BLaER1 (cell line): ENCODE results near the gene PADI3.

Experiments
- H3K27ac ChIP-seq: shearing (Covaris generic); formaldehyde crosslinking; 2 replicates; pipeline ENCODE4 v1.8.1; 2022
- H3K27me3 ChIP-seq: shearing (Covaris generic); formaldehyde crosslinking; 2 replicates; pipeline ENCODE4 v1.8.1; 2022
- H3K36me3 ChIP-seq: shearing (Covaris generic); formaldehyde crosslinking; 2 replicates; pipeline ENCODE4 v1.8.1; 2022
- H3K4me1 ChIP-seq: shearing (Covaris generic); formaldehyde crosslinking; 2 replicates; pipeline ENCODE4 v1.8.1; 2022
- H3K4me2 ChIP-seq: shearing (Covaris generic); formaldehyde crosslinking; 2 replicates; pipeline ENCODE4 v1.8.1; 2022
- H3K4me3 ChIP-seq: shearing (Covaris generic); formaldehyde crosslinking; 2 replicates; pipeline ENCODE4 v1.8.1; 2022
- H3K9ac ChIP-seq: shearing (Covaris generic); formaldehyde crosslinking; 2 replicates; pipeline ENCODE4 v1.8.1; 2022
- H3K9me3 ChIP-seq: shearing (Covaris generic); formaldehyde crosslinking; 2 replicates; pipeline ENCODE4 v1.8.1; 2022
- H4K20me1 ChIP-seq: shearing (Covaris generic); formaldehyde crosslinking; 2 replicates; pipeline ENCODE4 v1.8.1; 2022
- Cebpa-rat ChIP-seq: shearing (Covaris generic); IDR thresholded peaks from 2 replicates; pipeline ENCODE4 v1.8.1; 2022

PADI3 gene

GRCh38 chr1:17228619-17229018 lies 20.3 kb upstream of the PADI3 start:
- Histone ChIP-seq H3K36me3 (no peaks in the 10 kb centered on the region), H3K4me3 (no peak overlapping the region), H3K4me1 (peaks cover 7% of the 10 kb centered on the region; the same call in 1 of the 2 replicates), H3K4me2 (no peak overlapping the region), H4K20me1 (no peaks in the 10 kb centered on the region), H3K27ac (no peak overlapping the region), H3K9ac (no peak overlapping the region), H3K9me3 (no peaks in the 10 kb centered on the region), H3K27me3 (no peaks in the 10 kb centered on the region)
- TF ChIP-seq Cebpa-rat: no peak

GRCh38 chr1:17229379-17229778 lies 19.5 kb upstream of the PADI3 start:
- peaks cover 7% of the 10 kb centered on the region; the same call in 1 of the 2 replicates for H3K4me1 ChIP-seq
- no peak overlapping the region for H3K27ac ChIP-seq
- no peak overlapping the region for H3K9ac ChIP-seq
- H3K27me3 ChIP-seq: no peaks in the 10 kb centered on the region
- no peaks in the 10 kb centered on the region for H3K36me3 ChIP-seq
- H3K4me3 ChIP-seq: no peak overlapping the region
- no peaks in the 10 kb centered on the region for H4K20me1 ChIP-seq
- H3K4me2 ChIP-seq: no peak overlapping the region
- no peaks in the 10 kb centered on the region for H3K9me3 ChIP-seq
- no peak for TF ChIP-seq Cebpa-rat

DNA sequence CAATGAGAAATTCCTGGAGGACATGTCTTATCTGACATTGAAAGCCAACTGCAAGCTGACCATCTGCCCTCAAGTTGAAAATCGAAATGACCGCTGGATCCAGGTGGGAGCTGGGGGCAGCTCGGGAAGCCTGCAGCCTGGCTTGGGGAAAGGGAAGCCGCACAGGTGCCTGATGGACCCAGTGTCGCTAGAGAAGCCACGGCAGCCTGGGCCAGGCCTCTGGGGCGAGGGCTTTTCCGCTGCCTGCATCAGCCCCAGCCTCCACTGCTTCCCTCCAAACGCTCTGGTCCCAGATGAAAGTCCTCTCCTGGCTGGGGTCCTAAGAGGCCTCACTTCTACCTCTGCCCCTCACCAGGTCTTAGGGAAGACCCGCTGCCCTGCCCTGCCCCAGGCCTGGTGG lies 18.8 kb upstream of the PADI3 start:
- no peaks in the 10 kb centered on the region for H3K36me3 ChIP-seq
- TF ChIP-seq Cebpa-rat: no peak
- H3K27me3 ChIP-seq: no peaks in the 10 kb centered on the region
- H3K9ac ChIP-seq: no peak overlapping the region
- no peaks in the 10 kb centered on the region for H4K20me1 ChIP-seq
- H3K4me2 ChIP-seq: no peak overlapping the region
- no peak overlapping the region for H3K4me3 ChIP-seq
- no peak overlapping the region for H3K27ac ChIP-seq
- H3K9me3 ChIP-seq: no peaks in the 10 kb centered on the region
- H3K4me1 ChIP-seq: peaks cover 7% of the 10 kb centered on the region

DNA sequence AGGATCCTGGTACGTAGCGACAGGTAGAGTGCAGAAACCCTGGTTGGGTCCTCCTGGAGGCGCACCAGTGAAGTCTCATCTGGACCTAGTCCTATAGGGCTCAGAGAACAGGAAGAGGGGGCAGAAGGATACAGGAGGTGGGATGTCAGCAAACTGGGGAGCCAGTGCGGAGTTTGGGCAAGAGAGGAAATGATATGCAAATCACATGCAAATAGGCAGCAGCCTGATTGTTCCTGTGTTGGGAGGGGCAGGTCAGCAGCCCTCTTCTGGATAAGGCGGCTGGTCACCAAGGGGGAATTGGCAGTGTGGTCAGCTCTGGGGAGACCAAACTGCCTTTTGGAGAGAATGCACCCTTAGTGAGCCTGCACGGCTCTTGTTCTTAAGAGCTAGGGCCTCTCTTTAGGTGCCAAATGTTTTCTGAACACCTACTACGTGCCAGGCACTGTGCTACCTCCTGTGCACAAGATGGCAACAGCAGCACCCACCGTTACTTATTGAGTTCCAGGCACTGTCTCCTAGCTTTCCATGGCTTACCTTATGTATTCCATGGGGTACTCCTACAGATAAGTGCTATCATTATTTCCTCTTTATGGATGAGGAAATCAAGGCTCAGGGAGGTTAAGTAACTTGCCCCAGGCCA lies 18.1 kb upstream of the PADI3 start:
- Histone ChIP-seq H3K4me1 (peaks cover 14% of the 10 kb centered on the region), H3K4me3 (no peak overlapping the region)

GRCh38 chr1:17232759-17233661 lies 15.9 kb upstream of the PADI3 start:
- TF ChIP-seq Cebpa-rat: no peak

More for the DNA sequence above, 18.1 kb upstream of the PADI3 start:
- no peak overlapping the region for H3K27ac ChIP-seq
- no peak overlapping the region for H3K4me2 ChIP-seq
- no peaks in the 10 kb centered on the region for H3K9me3 ChIP-seq
- TF ChIP-seq Cebpa-rat: no peak
- H4K20me1 ChIP-seq: no peaks in the 10 kb centered on the region
- no peaks in the 10 kb centered on the region for H3K36me3 ChIP-seq
- no peak overlapping the region for H3K9ac ChIP-seq
- H3K27me3 ChIP-seq: no peaks in the 10 kb centered on the region

GRCh38 chr1:17233675-17234320 lies 15.1 kb upstream of the PADI3 start:
- H3K4me1 ChIP-seq: peaks cover 20% of the 10 kb centered on the region
- no peak overlapping the region for H3K9ac ChIP-seq
- no peaks in the 10 kb centered on the region for H4K20me1 ChIP-seq
- TF ChIP-seq Cebpa-rat: no peak
- H3K36me3 ChIP-seq: no peaks in the 10 kb centered on the region
- no peaks in the 10 kb centered on the region for H3K9me3 ChIP-seq
- no peaks in the 10 kb centered on the region for H3K27me3 ChIP-seq
- H3K27ac ChIP-seq: no peak overlapping the region
- H3K4me3 ChIP-seq: no peak overlapping the region
- no peak overlapping the region for H3K4me2 ChIP-seq

More at GRCh38 chr1:17232759-17233661, 15.9 kb upstream of the PADI3 start:
- Histone ChIP-seq H3K4me2 (no peak overlapping the region), H3K4me3 (no peak overlapping the region), H3K27me3 (no peaks in the 10 kb centered on the region), H3K36me3 (no peaks in the 10 kb centered on the region), H4K20me1 (no peaks in the 10 kb centered on the region), H3K4me1 (peaks cover 15% of the 10 kb centered on the region), H3K9me3 (no peaks in the 10 kb centered on the region), H3K9ac (no peak overlapping the region), H3K27ac (no peak overlapping the region)

GRCh38 chr1:17234405-17234804 lies 14.5 kb upstream of the PADI3 start:
- Histone ChIP-seq H3K36me3 (no peaks in the 10 kb centered on the region), H3K9me3 (no peaks in the 10 kb centered on the region), H4K20me1 (no peaks in the 10 kb centered on the region), H3K27me3 (no peaks in the 10 kb centered on the region), H3K9ac (no peak overlapping the region), H3K27ac (no peak overlapping the region), H3K4me1 (peaks cover 23% of the 10 kb centered on the region), H3K4me2 (no peak overlapping the region), H3K4me3 (no peak overlapping the region)
- TF ChIP-seq Cebpa-rat: no peak

- no peaks in the 10 kb centered on the region for H3K36me3 ChIP-seq
- no peaks in the 10 kb centered on the region for H3K9me3 ChIP-seq
- no peak for TF ChIP-seq Cebpa-rat
- H3K4me1 ChIP-seq: peaks cover 21% of the 10 kb centered on the region
- H3K27me3 ChIP-seq: no peaks in the 10 kb centered on the region
- H4K20me1 ChIP-seq: no peaks in the 10 kb centered on the region
- no peak overlapping the region for H3K9ac ChIP-seq
- H3K4me3 ChIP-seq: no peak overlapping the region
- peak overlapping the region; percentile 34; the same call in 1 of the 2 replicates for H3K4me2 ChIP-seq
- H3K27ac ChIP-seq: 0 out of 2 replicates have a peak overlapping the region, but pooled peaks have one; percentile 38
Measured at GRCh38 chr1:17235135-17235885, 13.6 kb upstream of the PADI3 start.

GRCh38 chr1:17236779-17237560 lies 11.9 kb upstream of the PADI3 start:
- no peaks in the 10 kb centered on the region for H4K20me1 ChIP-seq

More at GRCh38 chr1:17236779-17237560, 11.9 kb upstream of the PADI3 start:
- H3K27ac ChIP-seq: no peak overlapping the region
- no peaks in the 10 kb centered on the region for H3K9me3 ChIP-seq
- H3K9ac ChIP-seq: no peak overlapping the region
- H3K4me2 ChIP-seq: no peak overlapping the region
- no peak for TF ChIP-seq Cebpa-rat
- H3K36me3 ChIP-seq: no peaks in the 10 kb centered on the region
- H3K4me1 ChIP-seq: peaks cover 25% of the 10 kb centered on the region
- H3K27me3 ChIP-seq: no peaks in the 10 kb centered on the region
- no peak overlapping the region for H3K4me3 ChIP-seq
